SK-N-SH treated with all-trans-retinoic acid at 6 μM for 48 hours (cell line): Measurements from ENCODE around the gene TMBIM1.

ENCODE experiments used
- CREB5 ChIP-seq: fragments of 250-450 bp; sonication (Bioruptor Pico); IDR thresholded peaks from 2 replicates; pipeline ENCODE4 v1.5.1; 2020; ENCODE audit warnings: low read depth, mild to moderate bottlenecking, moderate library complexity
- GLIS3 ChIP-seq: fragments of 250-450 bp; sonication (Bioruptor Pico); IDR thresholded peaks from 2 replicates; pipeline ENCODE4 v1.5.0; 2020; ENCODE audit warnings: mild to moderate bottlenecking, moderate library complexity
- OSR1 ChIP-seq: fragments of 250-450 bp; sonication (Bioruptor Pico); IDR thresholded peaks from 2 replicates; pipeline ENCODE4 v1.8.0; 2022; ENCODE audit warnings: moderate library complexity, mild to moderate bottlenecking, inconsistent platforms
- POU6F1 ChIP-seq: fragments of 250-450 bp; sonication (Bioruptor Pico); IDR thresholded peaks from 2 replicates; pipeline ENCODE4 v1.8.0; 2021; ENCODE audit warnings: low read depth, mild to moderate bottlenecking, moderate library complexity, borderline replicate concordance
- PPARA ChIP-seq: fragments of 250-450 bp; sonication (Bioruptor Pico); IDR thresholded peaks from 2 replicates; pipeline ENCODE4 v1.5.0; 2020; ENCODE audit warnings: mild to moderate bottlenecking, borderline replicate concordance
- RARB ChIP-seq: fragments of 250-450 bp; sonication (Bioruptor Pico); IDR thresholded peaks from 2 replicates; pipeline ENCODE4 v1.8.0; 2021; ENCODE audit warnings: mild to moderate bottlenecking, moderate library complexity
- SNAI2 ChIP-seq: fragments of 250-450 bp; sonication (Bioruptor Pico); IDR thresholded peaks from 2 replicates; pipeline ENCODE4 v1.5.0; 2020; ENCODE audit warnings: mild to moderate bottlenecking, moderate library complexity
- TOX ChIP-seq: fragments of 250-450 bp; sonication (Bioruptor Pico); IDR thresholded peaks from 2 replicates; pipeline ENCODE4 v1.8.0; 2021; ENCODE audit warnings: mild to moderate bottlenecking, moderate library complexity, borderline replicate concordance
- TSHZ2 ChIP-seq: fragments of 250-450 bp; sonication (Bioruptor Pico); IDR thresholded peaks from 2 replicates; pipeline ENCODE4 v1.5.0; 2020; ENCODE audit warnings: mild to moderate bottlenecking, moderate library complexity
- ZFP3 ChIP-seq: fragments of 250-450 bp; sonication (Bioruptor Pico); IDR thresholded peaks from 2 replicates; pipeline ENCODE4 v1.5.0; 2020; ENCODE audit warnings: mild to moderate bottlenecking, moderate library complexity
- ZFP30 ChIP-seq: fragments of 450-650 bp; formaldehyde crosslinking; IDR thresholded peaks from 2 replicates; pipeline ENCODE4 v1.5.0; 2022; ENCODE audit warnings: mild to moderate bottlenecking, moderate library complexity
- ZNF70 ChIP-seq: fragments of 450-650 bp; formaldehyde crosslinking; IDR thresholded peaks from 2 replicates; pipeline ENCODE4 v1.5.0; 2020; ENCODE audit warnings: mild to moderate bottlenecking, moderate library complexity
- ZNF8 ChIP-seq: fragments of 450-650 bp; formaldehyde crosslinking; IDR thresholded peaks from 2 replicates; pipeline ENCODE4 v1.5.0; 2020; ENCODE audit warnings: mild to moderate bottlenecking, moderate library complexity

DNA sequence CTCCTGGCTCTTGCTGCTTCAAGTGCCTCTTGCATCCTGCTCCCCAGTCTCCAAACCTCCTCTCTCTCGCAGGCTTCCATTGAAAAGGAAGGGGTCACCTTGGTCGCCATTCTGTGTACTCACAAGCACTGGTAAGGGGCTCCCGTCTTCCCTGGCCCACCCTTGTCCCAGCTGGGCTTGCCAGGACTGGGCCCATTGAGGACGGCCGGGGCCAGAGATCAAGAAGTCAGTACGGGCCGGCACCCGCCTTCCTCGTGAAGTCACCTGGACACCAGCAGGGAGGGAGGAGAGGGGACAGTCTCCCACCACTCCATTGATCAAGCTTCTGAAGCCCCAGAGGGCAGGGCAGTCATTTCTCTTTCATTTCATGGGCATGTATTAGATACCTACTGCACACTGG lies 48.4 kb upstream of the TMBIM1 start:
- TF ChIP-seq ZNF70 (CRISPR knock-in tag) (no peak), PPARA (CRISPR knock-in tag) (no peak), CREB5 (CRISPR knock-in tag) (no peak), RARB (CRISPR knock-in tag) (no peak), ZFP3 (CRISPR knock-in tag) (no peak), ZNF8 (CRISPR knock-in tag) (no peak), TOX (CRISPR knock-in tag) (no peak), TSHZ2 (CRISPR knock-in tag) (no peak), POU6F1 (no peak), ZFP30 (CRISPR knock-in tag) (no peak), GLIS3 (no peak), SNAI2 (no peak), OSR1 (no peak)
